ENCODE data around the gene TMEM131L.
A peak's percentile ranks its signal among the peaks of the same experiment; 100 is the strongest.

Gene TMEM131L

DNA sequence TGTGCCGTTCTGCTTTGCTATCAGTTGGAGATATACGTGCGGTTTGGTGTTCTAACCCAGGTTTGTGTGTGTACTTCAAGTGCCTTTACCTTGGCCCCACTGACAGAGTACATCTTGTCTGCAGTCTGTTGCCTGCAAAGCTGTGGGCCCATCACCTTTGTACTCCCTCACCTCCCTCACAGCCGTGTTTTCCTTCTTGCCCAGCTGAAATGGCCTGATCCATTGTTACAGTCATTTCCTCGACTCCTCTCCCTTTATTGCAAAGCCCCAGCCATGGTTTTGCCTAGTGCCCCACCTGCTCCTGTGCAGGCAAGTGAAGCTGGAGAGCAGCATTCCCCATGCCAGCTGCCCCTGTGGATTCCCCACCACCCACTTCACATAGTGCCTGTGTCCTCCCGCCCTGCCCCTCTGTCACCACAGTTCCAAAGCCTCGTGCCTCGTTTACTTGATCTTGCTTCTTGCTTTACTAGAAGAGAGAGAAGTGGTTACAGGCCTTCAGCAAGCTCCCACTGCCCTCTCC lies 162.7 kb downstream of the TMEM131L start:
- DNase-seq, result no peak

DNA sequence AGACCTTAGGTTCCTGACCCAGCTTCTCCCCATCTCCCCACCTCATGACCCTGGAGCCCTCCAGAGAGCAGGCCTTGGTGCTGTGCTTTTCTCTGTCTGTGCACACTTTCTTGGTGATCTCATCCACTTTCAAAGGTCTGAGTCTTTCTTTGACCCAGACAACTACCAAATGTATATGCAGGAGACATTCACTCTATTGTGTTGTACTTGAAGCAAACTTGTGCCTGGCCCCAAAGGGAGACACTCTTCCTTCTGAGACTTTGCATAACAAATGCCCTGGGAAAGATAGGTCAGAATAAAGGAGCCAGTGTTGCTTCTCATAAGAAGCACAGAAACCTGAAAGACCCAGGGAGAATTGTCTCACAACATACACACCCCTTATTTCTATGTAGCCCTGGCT lies 163.6 kb downstream of the TMEM131L start:
- no peak for DNase-seq

DNA sequence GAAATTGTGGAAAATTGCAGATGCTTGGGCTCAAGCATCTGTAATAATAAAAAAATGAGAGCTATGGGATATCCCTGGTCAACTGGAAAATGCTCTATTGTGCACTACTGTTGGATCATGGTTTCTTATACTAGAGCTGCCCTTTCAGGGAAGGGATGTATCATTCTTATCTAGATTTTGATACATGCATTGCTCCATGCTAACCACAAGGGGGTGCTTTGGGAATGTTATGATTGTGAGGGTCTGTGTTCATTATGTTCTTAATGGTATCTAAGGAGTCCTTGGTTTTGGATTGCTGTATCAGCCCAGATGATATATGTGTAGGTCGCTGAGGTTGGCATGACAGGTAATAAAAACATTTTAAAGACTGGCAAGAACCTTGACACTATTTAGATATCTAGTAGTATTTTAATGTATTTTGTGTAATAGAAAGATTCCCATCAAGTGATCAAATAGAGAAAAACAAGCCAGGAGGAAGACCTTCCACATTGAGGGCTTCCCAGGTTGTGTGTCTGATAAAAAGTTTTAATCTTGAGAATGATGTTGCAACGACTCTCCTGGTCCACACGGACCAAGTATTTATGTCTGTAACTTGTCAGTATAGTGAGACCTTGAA lies 168.7 kb downstream of the TMEM131L start:
- DNase-seq, result peak; percentile 56

DNA sequence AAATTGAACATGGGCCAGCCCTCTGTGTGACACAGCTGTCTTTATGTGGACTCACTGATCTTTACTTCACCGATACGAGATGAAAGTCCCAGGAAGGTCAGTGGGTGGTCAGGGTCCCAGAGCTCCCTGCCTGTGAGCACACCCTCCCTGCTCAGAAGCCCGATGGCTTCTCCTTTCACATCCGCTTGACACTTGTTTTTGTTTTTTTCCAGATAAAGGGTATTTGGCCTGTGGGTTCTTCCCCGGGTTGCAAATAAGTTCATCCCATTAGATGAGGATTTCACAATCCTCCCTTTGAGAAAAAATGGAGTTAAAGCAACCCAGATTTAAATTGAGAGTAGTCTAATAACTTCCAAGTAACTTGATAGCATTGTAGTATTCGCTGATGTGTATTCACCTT lies 169.7 kb downstream of the TMEM131L start:
- peak; percentile 55 for DNase-seq

DNA sequence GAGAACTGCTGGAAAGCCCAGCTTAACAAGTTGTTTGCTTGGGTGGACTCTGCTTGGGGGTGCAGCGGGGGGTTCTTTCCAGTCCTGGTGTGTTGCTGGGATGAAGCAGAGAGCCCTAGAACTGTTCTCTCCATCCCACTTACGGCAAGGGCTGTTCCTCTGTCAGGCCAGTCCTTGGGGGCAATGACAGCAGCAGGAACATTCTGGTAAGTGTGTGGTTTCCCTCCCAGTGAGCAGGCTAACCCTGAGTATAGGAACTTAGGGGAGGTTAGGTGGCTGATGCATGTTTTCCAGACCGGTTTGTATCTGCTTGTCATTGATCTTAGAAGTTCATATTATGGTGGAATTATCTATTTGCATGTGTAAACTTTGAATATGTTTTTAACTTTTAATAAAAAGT lies 171.0 kb downstream of the TMEM131L start:
- no peak for DNase-seq

DNA sequence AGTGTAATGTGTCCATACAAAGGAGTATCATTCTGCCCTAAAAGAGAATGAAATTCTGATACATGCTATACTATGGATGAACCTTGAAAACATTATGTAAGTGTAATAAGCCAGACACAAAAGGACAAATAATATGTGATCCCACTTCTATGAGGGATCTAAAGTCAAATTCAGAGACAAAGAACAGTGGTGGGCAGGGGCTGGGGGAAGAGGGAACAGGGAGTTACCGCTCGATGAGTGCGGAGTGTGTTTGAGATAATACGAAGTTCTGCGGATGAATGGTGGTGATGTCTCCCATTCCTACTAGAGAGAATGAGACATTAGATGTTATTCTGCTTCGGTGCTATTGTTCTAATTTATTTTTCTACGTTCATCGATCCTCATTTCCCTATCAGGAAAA lies 171.9 kb downstream of the TMEM131L start:
- DNase-seq, result no peak

DNA sequence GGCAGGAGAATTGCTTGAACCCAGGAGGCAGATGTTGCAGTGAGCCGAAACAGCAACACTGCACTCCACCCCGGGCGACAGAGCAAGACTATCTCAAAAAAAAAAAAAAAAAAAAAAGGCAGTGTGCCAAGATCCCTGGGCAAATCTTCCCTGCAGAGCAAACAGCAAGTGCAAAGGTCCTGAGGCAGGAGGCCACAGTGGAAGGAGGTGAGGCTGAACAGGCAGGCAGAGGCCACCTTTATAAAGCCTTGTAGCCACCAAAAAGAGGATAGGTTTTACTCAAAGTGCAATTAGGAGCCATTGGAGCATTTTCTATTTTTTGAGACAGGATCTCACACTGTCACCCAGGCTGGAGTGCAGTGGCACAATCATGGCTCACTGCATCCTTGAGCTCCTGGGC lies 172.8 kb downstream of the TMEM131L start:
- DNase-seq, result no peak

DNA sequence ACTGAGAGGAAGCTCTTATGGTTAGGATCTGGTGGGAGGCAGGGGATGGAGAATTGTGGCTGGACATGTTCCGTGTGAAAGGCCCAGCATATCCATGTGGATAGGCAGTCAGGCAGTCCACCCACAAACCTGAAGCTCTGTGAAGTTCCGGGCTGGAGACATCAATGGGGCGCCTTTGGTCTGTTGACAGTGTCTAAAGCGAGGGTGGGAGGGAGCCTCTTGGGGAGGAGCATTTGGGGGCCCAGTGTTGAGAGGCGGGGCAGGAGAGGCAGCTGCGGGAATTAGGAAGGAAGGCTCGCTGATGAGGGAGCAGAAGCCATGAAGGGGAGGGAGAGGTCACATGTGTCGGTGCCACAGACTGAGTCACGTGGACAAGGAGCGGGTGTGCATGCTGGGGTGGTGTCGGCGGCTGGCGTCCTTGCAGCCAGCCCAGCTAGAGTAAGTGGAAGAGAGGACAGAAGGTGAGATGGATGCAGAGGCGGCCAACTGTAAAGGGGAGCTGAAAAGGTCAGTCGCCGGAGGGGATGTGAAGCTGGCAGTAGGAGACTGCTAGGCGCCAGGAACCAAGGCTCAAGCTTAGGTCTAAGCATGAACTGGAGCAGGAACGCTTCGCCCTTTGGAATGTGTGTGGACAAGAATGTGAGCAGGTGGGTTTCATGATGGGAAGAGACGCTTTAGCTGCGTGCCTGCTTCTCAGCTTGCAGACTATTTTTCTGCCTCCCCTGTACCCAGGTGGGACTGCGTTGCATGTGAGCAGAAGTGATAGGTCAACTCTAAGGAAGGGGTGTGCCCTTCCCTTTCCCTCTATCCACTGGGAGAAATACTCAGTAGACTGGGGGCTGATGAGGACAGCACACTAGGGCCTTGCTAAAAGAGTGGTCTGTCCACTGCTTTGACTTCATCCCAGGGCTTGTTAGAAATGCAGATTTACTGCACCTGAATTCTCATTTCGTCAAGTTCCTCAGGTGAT lies 174.0 kb downstream of the TMEM131L start:
- no peak for DNase-seq

DNA sequence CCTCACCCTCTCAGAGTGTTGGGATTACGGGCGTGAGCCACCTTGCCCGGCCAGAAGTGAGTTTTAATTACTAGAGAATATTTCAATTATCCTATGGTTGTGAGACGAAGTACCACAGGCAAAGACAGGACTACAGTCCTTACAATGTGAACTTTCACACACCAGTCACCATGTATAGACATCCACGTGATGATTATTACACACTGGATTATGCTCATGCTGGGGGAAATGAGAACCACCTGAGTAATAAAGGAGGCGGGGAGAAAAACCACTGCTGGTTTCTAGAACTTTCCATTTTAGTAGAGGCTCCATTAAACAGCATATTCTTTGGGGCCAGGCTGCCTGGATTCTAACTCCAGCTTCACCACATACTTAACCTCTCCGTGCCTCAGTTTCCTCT lies 175.4 kb downstream of the TMEM131L start:
- no peak for DNase-seq

DNA sequence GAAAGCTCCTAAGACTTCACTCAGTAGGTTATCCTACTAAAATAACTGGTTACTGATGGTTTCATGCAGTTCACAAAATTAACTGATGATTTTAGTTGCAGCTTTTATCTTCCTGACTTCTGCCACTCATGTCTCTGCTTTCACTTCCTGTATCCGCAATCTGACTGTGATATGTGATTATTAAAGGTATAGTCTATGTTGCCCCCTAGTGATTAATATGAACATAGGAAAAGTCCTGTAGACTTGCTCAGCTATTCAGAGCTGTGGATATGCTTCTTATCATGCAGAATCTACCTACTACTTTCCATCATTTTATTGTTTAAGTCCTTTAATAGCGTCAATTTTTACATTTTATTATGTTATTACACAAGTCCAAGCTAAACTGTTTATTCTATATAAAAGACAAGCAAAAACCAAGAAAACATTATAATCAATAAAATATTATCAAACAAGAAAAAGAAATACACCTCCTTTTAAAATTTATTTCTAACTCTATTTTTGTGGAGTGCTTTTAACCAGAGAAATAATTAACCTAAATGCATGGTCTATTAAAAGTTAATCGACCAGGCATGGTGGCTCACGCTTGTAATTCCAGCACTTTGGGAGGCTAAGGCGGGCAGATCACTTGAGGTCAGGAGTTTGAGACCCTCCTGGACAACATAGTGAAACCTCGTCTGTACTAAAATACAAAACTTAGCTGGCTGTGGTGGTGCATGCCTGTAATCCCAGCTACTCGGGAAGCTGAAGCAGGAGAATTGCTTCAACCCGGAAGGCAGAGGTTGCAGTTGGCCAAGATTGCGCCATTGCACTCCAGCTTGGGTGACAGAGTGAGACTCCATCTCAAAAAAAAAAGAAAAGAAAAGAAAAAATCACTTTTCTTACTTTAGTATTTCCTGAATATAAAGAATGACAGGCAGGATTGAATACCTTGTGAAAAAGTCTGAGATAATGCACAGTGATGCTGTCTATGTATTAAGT lies 177.5 kb downstream of the TMEM131L start:
- DNase-seq, result peak; percentile 60

DNA sequence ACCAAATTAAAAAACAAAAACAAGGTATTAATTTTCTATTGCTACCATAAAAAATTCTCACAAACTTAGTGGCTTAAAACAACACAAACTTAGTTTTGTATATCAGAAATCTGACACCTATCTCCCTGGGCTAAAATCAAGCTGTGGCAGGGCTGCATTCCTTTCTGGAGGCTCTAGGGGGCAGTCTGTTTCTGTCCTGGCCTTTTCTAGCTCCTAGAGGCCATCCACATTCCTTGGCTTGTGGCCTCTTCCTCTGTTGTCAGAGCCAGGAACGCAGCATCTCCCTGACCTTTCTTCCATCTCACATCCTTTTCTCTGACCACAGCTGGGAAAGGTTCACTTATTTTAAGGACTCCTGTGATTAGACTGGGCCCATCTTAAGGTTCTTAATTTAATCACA lies 179.0 kb downstream of the TMEM131L start:
- no peak for DNase-seq

DNA sequence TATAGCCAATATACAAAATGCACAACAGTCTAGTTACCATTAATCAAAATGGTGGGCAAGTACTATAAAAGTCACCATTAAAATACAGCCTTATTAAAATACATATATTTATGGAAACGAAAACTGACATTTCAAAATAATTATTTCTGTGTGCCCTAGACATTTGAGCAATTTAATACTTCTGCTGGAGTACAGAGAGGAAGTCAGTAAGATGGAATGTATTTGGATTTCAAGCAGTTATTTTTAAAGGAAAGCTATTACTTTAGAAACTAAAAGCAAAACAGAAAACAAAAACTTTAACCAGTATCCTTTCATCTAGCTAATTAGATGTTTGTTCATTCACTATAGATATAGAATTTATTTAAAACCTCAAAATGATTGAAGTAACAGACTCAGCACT lies 180.1 kb downstream of the TMEM131L start:
- DNase-seq, result peak; percentile 44

DNA sequence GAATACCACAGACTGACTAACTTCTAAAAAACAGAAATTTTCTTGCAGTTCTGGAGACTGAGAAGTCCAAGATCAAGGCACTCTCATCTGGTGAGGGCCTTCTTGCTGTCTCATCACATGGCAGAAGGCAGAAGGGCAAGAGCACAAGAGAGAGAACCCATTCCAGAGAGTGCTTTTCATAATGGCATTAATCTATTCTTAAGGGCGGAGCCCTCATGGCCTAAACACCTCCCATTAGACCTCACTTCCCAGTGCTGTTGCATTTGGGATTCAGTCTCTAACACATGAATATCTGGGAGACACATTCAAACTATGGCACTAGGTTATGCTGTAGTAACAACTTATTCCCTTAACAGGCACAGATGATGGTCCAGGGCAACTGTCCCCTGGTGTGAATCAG lies 180.8 kb downstream of the TMEM131L start:
- no peak for DNase-seq

DNA sequence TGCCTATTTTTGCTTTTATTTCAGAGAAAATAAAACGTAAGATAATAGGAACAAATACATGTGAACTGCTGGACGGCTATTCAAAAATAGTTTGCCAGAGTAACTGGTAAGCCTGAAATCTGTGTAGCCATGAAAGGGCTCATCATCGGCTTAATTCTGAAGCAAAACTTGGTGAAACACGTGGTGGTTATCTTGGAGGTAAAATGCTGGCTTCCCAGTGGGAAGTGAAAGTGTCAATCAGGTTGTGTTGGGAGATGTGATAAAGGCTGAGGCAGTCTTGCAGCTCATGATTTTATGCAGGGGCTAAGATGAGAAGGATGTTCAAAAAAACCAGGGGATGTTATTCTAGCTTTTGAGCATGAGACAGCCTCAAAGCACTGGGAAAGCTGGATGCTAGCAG lies 181.8 kb downstream of the TMEM131L start:
- no peak for DNase-seq

DNA sequence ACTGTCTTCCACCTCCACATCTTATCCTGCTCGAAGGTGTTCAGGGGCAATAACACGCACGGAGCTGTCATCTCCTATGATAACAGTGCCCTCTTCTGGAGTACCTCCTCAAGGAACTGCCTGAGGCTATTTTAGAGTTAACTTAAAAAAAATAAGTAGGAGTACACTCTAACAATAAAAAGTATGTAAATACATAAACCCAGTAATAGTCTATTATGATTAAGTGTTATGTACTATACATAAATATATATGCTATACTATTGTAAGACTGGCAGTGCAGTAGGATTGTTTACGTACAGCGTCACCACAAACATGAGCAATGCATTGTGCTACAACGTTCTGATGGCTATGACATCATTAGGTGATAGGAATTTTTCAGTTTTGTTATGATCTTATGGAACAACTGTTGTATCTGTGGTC lies 183.4 kb downstream of the TMEM131L start:
- DNase-seq, result peak; percentile 65

DNA sequence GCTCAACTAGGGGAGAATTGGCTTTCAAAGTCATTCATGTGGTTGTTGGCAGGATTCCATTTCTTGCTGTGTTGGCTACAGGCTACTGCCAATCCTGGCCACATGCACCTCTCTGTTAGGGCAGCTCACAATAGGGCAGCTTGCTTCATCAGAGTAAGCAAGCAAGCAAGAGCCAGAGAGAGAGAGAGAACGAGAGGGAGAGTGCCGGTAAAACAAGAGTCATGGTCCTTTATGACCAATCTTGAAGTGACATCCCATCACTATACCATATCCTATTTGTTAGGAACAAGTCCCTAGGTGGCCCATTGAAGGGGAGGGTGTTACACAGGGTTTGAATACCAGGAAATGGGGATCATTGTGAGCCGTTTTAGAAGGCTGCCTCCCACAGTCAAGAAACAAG lies 185.0 kb downstream of the TMEM131L start:
- peak; percentile 61 for DNase-seq

DNA sequence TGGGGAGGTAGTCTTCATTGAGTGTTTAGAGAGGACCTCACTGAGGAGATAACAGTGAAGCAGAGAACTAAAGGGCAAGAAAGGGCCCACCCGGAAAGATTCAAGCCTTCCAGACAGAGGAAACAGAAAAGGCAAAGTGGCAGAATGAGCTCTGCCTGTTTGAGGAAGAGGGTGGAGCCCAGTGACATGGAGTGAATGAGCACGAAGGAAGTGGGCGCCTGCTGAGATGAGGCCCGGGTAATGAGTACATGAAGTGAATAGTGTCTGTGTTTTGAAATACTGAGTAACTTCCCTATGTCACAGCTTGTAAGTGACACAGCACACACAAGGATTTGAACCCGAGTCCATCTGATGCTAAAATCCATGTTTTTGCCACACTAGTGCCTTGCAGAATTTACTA lies 185.4 kb downstream of the TMEM131L start:
- peak; percentile 95 for DNase-seq

DNA sequence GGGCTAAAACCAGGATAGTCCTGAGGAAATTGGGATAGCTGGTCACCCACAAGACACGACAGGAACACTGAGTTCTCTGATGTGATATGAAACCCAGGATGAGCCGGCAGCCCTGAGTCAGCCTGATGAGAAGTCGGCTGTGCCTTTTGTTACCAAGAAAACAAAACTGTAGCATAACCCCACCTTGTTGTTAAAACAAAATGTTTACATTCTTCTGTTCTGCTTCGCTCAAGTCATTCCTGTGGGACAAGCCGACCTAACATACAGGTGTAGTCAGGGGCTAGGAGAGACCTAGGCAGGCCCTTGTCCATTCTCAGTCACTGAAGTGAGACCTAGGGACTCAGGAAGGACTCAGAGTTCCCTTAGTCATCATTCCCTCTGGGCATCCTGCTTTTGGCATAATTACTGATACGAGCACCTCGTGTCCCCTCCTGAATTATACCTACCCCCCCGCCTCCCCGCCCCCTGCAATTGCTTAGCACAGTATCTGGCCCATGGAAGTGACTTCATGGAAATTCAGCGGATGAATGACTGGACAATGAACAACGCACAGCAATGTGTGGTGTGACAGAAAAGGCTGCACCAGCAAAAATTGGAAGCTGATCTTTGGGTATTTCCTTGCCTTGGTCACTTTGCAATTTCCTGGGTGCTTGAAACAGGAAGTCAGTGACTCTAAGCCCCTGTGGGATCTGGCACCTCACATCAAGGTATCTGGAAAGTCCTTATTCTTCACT lies 186.1 kb downstream of the TMEM131L start:
- peak; percentile 94 for DNase-seq

DNA sequence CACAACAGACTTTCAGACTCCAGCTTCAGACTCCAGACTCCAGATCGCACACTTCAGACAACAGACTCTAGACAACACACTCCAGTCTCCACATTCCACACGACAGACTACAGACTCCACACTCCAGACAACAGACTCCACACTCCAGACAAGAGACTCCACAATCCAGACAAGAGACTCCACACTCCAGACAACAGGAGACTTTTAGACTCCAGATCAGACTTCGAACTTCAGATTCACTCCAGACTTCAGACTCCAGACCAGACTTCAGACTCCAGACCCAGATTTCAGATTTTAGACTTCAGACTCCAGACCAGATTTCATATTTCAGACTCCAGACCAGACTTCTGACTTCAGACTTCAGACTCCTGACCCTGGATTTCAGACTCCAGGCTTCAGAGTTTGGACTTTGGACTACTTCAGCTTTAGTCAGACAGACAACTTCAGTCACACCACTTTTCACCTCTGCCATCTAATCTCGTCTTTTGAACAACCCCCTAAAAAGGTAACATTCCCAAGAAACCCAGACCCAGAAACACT lies 188.9 kb downstream of the TMEM131L start:
- peak; percentile 49 for DNase-seq

DNA sequence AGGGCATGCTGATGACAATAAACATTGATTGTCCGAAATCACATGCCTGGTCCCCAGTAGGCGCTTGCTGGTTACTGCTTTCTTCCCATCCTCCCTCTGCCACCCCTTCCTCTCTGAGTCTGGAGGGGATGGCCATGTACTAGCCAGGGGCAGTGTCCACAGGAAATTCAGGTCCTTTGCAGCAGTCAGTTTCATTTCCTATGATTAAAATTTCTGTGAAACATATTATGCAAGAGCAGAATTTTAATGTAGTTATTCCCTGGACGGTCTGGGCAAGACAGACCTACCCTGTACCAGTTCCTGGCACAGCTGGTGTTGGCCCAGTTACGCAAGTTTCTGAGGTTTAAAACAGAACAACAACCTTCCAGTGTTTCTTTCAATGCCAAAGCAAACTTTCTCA lies 189.8 kb downstream of the TMEM131L start:
- peak; percentile 91 for DNase-seq

DNA sequence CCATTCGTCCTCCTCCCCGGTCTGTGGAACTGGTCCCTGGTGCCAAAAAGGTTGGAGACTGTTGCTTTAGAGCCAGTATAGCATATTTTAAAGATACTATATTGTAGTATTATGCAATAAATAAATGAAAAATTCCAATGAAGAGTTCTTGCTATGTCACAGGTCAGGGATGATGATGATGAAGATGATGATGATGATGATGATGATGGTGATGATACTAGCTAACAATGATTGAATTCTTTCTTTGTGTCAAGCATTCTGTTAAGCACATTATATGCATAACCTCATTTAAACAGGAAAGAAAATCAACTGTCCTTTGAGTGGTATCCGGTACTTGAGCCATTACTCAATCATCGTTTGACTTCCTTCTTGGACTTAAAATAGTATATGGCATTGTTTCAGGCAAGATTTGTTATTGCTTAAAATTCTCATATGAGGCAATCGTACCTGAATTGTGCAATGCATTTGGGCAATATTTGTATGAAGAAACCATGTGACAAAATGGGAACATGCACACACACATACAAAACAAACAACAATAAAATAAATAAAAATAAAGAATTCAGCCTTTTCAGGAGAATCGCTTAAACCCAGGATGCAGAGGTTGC lies 195.2 kb downstream of the TMEM131L start:
- peak; percentile 90 for DNase-seq
